Stomach (tissue), 9 donors: Measurements from ENCODE around the gene FBN2. TPM values are rescaled to one million over a fixed set of nuclear protein-coding genes. Genes with fewer than 3 reads are reported as not detected.
A peak's percentile ranks its signal among the peaks of the same experiment; 100 is the strongest.

ENCODE experiments used
- DNase-seq, 2 donors: peaks; one replicate each; pipeline versions ENCODE4 v3.0.0 to v3.0.0-alpha.2; 2013 to 2019
- H3K27ac ChIP-seq, 5 donors: fragments of 200-600 bp in 4 of 5; sonication (generic) in 4 of 5; one replicate each; pipeline ENCODE4 v1.5.1; 2013 to 2019; ENCODE audit warnings: mild to moderate bottlenecking in 1 of 5, moderate library complexity in 1 of 5
- H3K27me3 ChIP-seq, 3 donors: fragments of 200-600 bp; sonication (generic); one replicate each; pipeline ENCODE4 v1.5.1; 2017 to 2019; ENCODE audit warnings: mixed run types in 1 of 3
- H3K36me3 ChIP-seq, 4 donors: fragments of 200-600 bp; sonication (generic); 1 replicate in 3 of 4; 2 replicates in 1 of 4; pipeline ENCODE4 v1.5.1; 2016 to 2019
- H3K4me1 ChIP-seq, 4 donors: fragments of 200-600 bp; sonication (generic); one replicate each; pipeline ENCODE4 v1.5.1; 2016 to 2019
- H3K4me3 ChIP-seq, 4 donors: fragments of 200-600 bp; sonication (generic) in 3 of 4; one replicate each; pipeline ENCODE4 v1.5.1; 2016 to 2019; ENCODE audit warnings: mild to moderate bottlenecking in 1 of 4
- H3K9me3 ChIP-seq, 4 donors: fragments of 200-600 bp; sonication (generic); one replicate each; pipeline ENCODE4 v1.5.1; 2016 to 2019
- CTCF ChIP-seq, 7 experiments: fragments of 450-650 bp in 4 of 7; fragments of 200-600 bp in 3 of 7; sonication (generic) in 3 of 7; IDR thresholded peaks; one replicate each; pipeline ENCODE4 v1.5.1; 2016 to 2019; ENCODE audit warnings: antibody characterized with exemption in 7 of 7, control low read depth in 2 of 7, mild to moderate bottlenecking in 1 of 7
- EP300 ChIP-seq: sonication (generic); formaldehyde crosslinking; IDR thresholded peaks from one replicate; pipeline ENCODE4 v1.6.1; 2017; ENCODE audit warnings: antibody characterized with exemption
- POLR2A ChIP-seq, 4 donors: fragments of 450-650 bp; IDR thresholded peaks; one replicate each; pipeline ENCODE4 v1.6.1; 2016; ENCODE audit warnings: antibody characterized with exemption in 4 of 4, control low read depth in 2 of 4, mild to moderate bottlenecking in 1 of 4, moderate library complexity in 1 of 4
- POLR2AphosphoS5 ChIP-seq, 3 donors: sonication (generic); formaldehyde crosslinking; IDR thresholded peaks; one replicate each; pipeline ENCODE4 v1.6.1; 2016; ENCODE audit warnings: antibody characterized with exemption in 3 of 3
- WGBS, 5 donors: extraction: QIAGEN DNeasy Blood & Tissue Kit in 3 of 5; methylation state at CpG; one replicate each; pipeline versions ENCODE4 v1.1.5 to v1.1.7; 2013 to 2018; 5-methylcytosine and 5-hydroxymethylcytosine counted together
- intact Hi-C: fragments of 100-400 bp; cut with DNase I; formaldehyde crosslinking; loops from one replicate; pipeline ENCODE4 v1.15.1; 2023; ENCODE audit warnings: low total_unique reads
- polyA plus RNA-seq, 3 donors: library from polyadenylated mRNA; stranded (reverse); fragments of 200-250 nt; gene quantifications; one replicate each; pipeline ENCODE4 v1.2.3, GENCODE V29; 2013
- total RNA-seq, 5 donors: library from RNA; depleted of rRNA; stranded (reverse); fragments of >200 nt; gene quantifications; one replicate each; pipeline versions ENCODE4 v1.1.0 to v1.2.3, GENCODE V29; 2014 to 2016
- donor health status: healthy with polysubstance abuse.
- donor health status: Bipolar disorder and iron deficiency.
- donor health status: healthy.

The FBN2 gene
- total and polyA plus RNA-seq, 8 donors, result under 0.01 to 42.8 (median 1.9) TPM

DNA sequence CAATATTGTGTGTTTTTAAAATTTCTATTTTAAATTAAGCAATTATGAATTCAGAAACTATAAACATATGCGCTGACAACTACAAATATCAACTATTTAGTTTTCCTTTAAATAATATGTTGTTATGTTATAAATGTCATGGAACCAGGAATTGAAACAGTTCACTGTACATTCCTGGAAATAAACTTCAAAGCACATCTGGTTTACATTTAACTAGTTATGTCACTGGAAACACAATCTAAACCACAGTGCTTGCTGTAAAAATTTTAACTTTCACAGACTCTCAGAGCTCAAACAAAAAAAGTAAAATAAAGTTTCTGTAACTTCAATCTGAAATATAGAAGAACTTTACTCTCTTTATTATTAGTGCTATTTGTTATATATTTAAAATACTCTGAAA, 179.2 kb downstream of the FBN2 start:
- H3K27me3 ChIP-seq, result no peaks in the 10 kb centered on the region
- intact Hi-C loops, result no loop called here
- H3K36me3 ChIP-seq, result no peaks in the 10 kb centered on the region
- H3K27ac ChIP-seq, result no peak overlapping the region
- H3K4me1 ChIP-seq, result peaks cover 0 to 8% (median 3%) of the 10 kb centered on the region in 4 donors
- no peak overlapping the region for H3K4me3 ChIP-seq
- no peaks in the 10 kb centered on the region for H3K9me3 ChIP-seq
- WGBS, 5 donors, result 84 to 95% (median 94%) methylated on average over 1 of the region's 1 CpG
- TF ChIP-seq POLR2A (IDR thresholded peaks at IDR 0.05), result no peak
- TF ChIP-seq EP300, result no peak
- TF ChIP-seq CTCF (IDR thresholded peaks at IDR 0.05), result no peak
- TF ChIP-seq POLR2AphosphoS5 (IDR thresholded peaks at IDR 0.05), result no peak
- DNase-seq, result peak in 1 of 2 donors; percentile 30

DNA sequence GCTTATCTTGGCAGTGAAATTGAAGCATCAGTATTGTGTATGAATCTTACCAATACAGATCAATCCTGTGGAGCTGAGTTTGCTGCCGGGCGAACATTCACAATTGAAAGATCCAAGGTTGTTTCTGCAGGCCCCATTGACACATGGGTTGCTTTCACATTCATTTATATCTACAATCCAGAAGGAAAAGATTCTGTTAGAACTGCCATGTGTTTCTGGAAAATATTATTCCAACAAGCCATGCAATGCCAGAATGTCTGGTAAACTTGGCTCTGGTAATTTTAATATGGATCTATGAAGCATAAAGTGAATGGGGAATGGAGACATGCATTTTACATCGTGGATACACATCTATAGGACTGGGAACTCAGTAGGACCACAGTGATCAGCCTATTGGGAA, 180.8 kb downstream of the FBN2 start:
- no peak overlapping the region for H3K27ac ChIP-seq
- no peaks in the 10 kb centered on the region for H3K27me3 ChIP-seq
- no peak for DNase-seq
- peaks cover 0 to 8% (median 3%) of the 10 kb centered on the region in 4 donors for H3K4me1 ChIP-seq
- no peak for TF ChIP-seq POLR2AphosphoS5 (IDR thresholded peaks at IDR 0.05)
- TF ChIP-seq CTCF (IDR thresholded peaks at IDR 0.05), result no peak
- no peak for TF ChIP-seq EP300
- no peak for TF ChIP-seq POLR2A (IDR thresholded peaks at IDR 0.05)
- intact Hi-C loops, result no loop called here
- no peak overlapping the region for H3K4me3 ChIP-seq
- WGBS, 5 donors, result 86 to 94% (median 93%) methylated on average over 3 of the region's 3 CpGs
- H3K36me3 ChIP-seq, result no peaks in the 10 kb centered on the region
- H3K9me3 ChIP-seq, result no peaks in the 10 kb centered on the region

DNA sequence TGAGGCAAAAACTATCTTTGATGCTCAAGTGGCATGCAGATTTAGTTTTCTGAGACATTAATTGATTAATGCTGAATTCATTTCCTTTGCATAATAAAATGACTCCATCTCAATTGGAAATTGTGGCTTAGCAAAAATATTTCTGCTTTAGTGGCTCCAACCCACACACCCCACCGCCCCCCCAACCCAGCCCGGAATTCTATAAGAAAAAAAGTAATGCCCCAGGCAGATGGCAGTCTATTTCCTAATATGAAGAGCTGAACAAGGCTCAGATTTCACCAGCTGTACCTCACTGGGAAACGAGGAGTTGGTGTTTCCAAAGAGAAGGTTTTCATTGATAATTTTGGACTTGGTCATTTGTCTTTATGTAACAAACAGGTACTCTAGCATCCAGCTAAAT, 182.1 kb downstream of the FBN2 start:
- intact Hi-C loops, result no loop called here
- no peak for DNase-seq
- 74 to 87% (median 86%) methylated on average over 3 of the region's 3 CpGs for WGBS, 5 donors
- no peaks in the 10 kb centered on the region for H3K27me3 ChIP-seq
- no peak overlapping the region for H3K4me3 ChIP-seq
- H3K36me3 ChIP-seq, result no peaks in the 10 kb centered on the region
- H3K9me3 ChIP-seq, result no peaks in the 10 kb centered on the region
- peaks cover 0 to 8% (median 3%) of the 10 kb centered on the region in 4 donors for H3K4me1 ChIP-seq
- H3K27ac ChIP-seq, result no peak overlapping the region
- no peak for TF ChIP-seq POLR2AphosphoS5 (IDR thresholded peaks at IDR 0.05)
- no peak for TF ChIP-seq EP300
- no peak for TF ChIP-seq POLR2A (IDR thresholded peaks at IDR 0.05)
- no peak for TF ChIP-seq CTCF (IDR thresholded peaks at IDR 0.05)

- H3K36me3 ChIP-seq, result no peaks in the 10 kb centered on the region
- DNase-seq, result no peak
- TF ChIP-seq POLR2A (IDR thresholded peaks at IDR 0.05) (no peak), POLR2AphosphoS5 (IDR thresholded peaks at IDR 0.05) (no peak), EP300 (no peak), CTCF (IDR thresholded peaks at IDR 0.05) (no peak)
- no peaks in the 10 kb centered on the region for H3K9me3 ChIP-seq
- intact Hi-C loops, result no loop called here
- no peak overlapping the region for H3K4me3 ChIP-seq
- H3K27ac ChIP-seq, result no peak overlapping the region
- no peaks in the 10 kb centered on the region for H3K4me1 ChIP-seq
- 80 to 89% (median 83%) methylated on average over 3 of the region's 3 CpGs for WGBS, 5 donors
- no peaks in the 10 kb centered on the region for H3K27me3 ChIP-seq
Measured at GRCh38 chr5:128353441-128354107, 184.5 kb downstream of the FBN2 start.
